Myocyte (in vitro differentiated cells): ENCODE measurements around the gene PCDHGA4. TPM values are rescaled to one million over a fixed set of nuclear protein-coding genes. Genes with fewer than 3 reads are reported as not detected.
A peak's percentile ranks its signal among the peaks of the same experiment; 100 is the strongest.
"Not testable (repeated sequence)": the region's sequence is repeated elsewhere in the genome, so short reads cannot be mapped to it uniquely, and the experiment has no call there.

Source experiments
- DNase-seq: peaks from one replicate; pipeline ENCODE4 v3.0.0-alpha.2; 2012; ENCODE audit warnings: low read depth
- total RNA-seq: library from RNA; depleted of rRNA; stranded (reverse); fragments of >200 nt; gene quantifications from 2 replicates; pipeline ENCODE4 v1.2.3, GENCODE V29; 2014

Gene PCDHGA4
- total RNA-seq, 1 donor from 2014 or later: 3.3 TPM

DNA sequence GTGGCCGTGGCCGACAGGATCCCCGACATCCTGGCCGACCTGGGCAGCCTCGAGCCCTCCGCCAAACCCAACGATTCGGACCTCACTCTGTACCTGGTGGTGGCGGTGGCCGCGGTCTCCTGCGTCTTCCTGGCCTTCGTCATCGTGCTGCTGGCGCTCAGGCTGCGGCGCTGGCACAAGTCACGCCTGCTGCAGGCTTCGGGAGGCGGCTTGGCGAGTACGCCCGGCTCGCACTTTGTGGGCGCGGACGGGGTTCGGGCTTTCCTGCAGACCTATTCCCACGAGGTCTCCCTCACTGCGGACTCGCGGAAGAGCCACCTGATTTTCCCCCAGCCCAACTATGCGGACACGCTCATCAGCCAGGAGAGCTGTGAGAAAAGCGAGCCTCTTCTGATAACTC lies 8.8 kb upstream of the PCDHGA4 start:
- not testable (repeated sequence) for DNase-seq

- peak; percentile 72 for DNase-seq
Observed at GRCh38 chr5:141349917-141350619, 4.8 kb upstream of the PCDHGA4 start, which contains the start of gene PCDHGB1. Gene PCDHGB1 (plus strand): TSS chr5:141350099. CDS start chr5:141350261, 162 bp downstream.

GRCh38 chr5:141351591-141351990 lies 3.2 kb upstream of the PCDHGA4 start:
- no peak for DNase-seq

DNA sequence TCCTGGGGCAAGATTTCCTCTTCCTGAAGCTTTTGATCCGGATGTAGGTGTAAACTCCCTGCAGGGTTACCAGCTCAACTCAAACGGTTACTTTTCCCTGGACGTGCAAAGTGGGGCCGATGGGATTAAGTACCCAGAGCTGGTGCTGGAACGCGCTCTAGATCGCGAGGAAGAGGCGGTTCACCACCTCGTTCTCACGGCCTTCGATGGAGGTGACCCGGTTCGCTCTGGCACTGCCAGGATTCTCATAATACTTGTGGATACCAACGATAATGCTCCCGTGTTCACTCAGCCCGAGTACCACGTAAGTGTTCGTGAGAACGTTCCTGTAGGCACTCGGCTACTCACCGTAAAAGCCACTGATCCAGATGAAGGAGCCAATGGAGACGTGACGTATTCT lies 820 bp downstream of the PCDHGA4 start:
- no peak for DNase-seq

DNA sequence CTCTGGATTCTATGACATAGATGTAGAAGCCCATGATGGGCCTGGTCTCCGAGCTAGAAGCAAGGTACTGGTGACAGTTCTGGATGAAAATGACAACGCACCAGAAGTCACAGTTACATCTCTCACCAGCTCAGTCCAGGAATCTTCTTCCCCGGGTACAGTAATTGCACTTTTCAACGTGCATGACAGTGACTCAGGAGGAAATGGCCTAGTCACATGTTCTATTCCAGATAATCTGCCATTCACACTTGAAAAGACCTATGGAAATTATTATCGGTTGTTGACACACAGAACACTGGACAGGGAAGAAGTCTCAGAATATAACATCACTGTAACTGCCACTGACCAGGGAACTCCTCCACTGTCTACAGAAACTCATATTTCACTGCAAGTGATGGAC lies 1.3 kb downstream of the PCDHGA4 start:
- no peak for DNase-seq

DNA sequence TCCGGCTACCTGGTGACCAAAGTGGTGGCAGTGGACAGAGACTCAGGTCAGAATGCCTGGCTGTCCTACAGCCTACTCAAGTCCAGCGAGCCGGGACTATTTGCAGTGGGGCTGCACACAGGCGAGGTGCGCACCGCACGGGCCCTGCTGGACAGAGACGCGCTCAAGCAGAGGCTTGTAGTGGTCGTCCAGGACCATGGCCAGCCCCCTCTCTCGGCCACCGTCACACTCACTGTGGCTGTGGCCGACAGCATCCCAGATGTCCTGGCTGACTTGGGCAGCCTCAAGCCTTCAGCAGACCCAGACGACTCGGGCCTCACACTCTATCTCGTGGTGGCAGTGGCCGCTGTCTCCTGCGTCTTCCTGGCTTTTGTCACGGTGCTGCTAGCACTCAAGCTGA lies 2.1 kb downstream of the PCDHGA4 start:
- no peak for DNase-seq

- peak; percentile 72 for DNase-seq
Observed at GRCh38 chr5:141359790-141360426, 5.1 kb downstream of the PCDHGA4 start, which contains the start of gene PCDHGB2. Gene PCDHGB2 (plus strand): TSS chr5:141359994. CDS start chr5:141360136, 142 bp downstream.

DNA sequence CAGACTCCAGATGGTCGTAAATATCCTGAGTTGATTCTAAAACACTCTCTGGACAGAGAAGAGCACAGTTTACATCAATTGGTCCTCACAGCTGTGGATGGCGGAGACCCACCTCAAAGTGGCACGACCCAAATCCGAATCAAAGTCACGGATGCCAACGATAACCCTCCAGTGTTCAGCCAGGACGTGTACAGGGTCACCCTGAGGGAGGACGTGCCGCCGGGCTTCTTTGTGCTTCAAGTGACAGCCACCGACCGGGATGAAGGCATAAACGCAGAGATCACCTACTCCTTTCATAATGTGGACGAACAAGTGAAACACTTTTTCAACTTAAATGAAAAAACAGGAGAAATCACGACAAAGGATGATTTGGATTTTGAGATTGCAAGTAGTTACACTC lies 5.9 kb downstream of the PCDHGA4 start:
- no peak for DNase-seq

GRCh38 chr5:141362719-141363118 lies 7.9 kb downstream of the PCDHGA4 start:
- DNase-seq: no peak

DNA sequence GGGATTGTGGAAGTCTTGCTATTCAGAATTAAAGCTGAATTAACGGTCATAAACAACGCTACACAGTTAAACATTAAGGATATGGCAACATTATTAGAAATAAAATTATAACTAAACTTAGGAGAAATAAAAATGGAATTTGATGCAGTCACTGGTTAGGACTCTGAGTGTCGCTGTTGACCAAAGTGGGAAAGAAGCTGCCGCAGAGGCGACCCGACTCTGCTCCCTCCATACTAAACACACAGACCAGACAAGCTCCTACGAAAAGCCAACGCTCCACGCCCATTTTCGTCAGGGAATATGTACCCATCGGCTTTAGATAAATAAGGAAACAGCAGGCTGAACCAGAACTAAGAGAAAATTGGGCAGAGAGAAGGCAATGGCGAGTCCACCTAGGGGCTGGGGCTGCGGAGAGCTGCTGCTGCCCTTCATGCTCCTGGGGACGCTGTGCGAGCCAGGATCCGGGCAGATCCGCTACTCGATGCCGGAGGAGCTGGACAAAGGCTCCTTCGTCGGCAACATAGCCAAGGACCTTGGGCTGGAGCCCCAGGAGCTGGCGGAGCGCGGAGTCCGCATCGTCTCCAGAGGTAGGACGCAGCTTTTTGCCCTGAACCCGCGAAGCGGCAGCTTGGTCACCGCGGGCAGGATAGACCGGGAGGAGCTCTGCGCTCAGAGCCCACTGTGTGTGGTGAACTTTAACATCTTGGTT lies 9.3 kb downstream of the PCDHGA4 start, which contains the start of gene PCDHGA5:
Gene PCDHGA5, plus strand, starts transcription at position 211 of the 709 bp plus-strand sequence. Its CDS starts 169 bp downstream, at position 380.
- DNase-seq: no peak

- DNase-seq: no peak
Observed at GRCh38 chr5:141366016-141366896, 11.4 kb downstream of the PCDHGA4 start.

DNA sequence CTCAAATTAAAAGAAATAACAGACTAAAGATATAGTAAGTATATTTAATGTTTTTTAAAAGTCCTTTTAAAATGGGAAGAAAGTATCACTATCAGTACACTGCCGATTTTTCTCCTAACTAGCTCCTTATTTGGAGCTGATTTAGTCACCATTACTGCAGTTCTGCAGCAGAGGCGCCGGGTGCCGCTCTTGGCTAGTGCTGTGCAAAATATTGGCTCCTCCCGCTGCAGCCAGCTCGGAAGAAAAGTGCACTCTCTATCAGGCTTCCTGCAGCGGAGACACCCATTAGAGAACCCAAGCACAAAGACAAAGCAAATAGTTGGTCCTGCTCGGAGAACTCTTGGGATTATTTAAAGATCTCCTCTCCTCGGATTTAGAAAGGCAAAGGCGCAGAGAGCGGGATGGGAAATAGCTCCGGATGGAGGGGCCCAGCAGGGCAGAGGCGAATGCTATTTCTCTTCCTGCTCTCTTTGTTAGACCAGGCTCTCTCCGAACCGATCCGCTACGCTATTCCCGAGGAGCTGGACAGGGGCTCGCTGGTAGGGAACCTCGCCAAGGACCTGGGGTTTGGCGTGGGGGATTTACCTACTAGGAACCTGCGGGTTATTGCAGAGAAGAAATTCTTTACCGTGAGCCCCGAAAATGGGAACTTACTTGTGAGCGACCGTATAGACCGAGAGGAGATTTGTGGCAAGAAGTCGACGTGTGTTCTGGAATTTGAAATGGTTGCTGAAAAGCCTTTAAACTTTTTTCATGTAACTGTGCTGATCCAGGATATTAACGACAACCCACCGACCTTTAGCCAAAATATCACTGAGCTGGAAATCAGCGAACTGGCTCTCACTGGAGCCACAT lies 15.4 kb downstream of the PCDHGA4 start, which contains the start of gene PCDHGB3:
Gene PCDHGB3, plus strand, starts transcription at position 249 of the 855 bp plus-strand sequence. Its CDS starts 153 bp downstream, at position 402.
- no peak for DNase-seq

- DNase-seq: no peak
Observed at GRCh38 chr5:141371572-141372475, 17.0 kb downstream of the PCDHGA4 start.

DNA sequence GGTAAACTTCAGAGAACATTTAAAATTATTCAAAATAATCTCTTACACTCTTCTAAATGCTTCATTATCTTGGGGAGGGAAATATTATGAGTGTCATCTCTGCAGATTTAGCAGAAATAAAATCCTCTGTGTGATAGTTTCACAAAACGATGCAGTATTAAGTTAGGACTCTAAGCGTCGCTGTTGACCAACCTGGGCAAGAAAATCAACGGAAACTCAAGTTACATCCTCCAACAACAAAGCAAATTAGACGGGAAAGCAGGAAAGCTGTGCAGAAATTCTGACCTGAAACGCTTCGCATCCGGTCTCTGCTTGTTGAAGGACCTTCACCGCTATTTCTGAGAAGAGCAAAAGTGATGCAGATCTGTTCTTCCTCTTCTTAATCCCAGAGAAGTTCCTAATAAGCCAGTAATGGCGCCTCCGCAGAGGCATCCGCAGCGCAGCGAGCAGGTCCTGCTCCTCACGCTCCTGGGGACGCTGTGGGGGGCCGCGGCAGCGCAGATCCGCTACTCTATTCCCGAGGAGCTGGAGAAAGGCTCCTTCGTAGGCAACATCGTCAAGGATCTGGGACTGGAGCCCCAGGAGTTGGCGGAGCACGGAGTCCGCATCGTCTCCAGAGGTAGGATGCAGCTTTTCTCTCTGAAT lies 19.0 kb downstream of the PCDHGA4 start, which contains the start of gene PCDHGA6:
Gene PCDHGA6, plus strand, starts transcription at position 219 of the 645 bp plus-strand sequence. Its CDS starts 193 bp downstream, at position 412.
- no peak for DNase-seq

DNA sequence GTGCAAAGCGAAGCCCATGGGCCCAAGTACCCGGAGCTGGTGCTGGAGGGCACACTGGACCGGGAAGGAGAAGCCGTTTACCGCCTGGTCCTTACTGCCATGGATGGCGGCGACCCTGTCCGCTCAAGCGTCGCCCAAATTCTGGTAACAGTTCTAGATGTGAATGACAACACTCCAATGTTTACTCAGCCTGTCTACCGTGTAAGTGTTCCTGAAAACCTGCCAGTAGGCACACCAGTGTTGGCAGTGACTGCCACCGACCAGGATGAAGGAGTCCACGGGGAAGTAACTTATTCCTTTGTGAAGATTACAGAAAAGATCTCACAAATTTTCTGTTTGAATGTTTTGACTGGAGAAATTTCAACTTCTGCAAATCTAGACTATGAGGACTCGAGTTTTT lies 19.8 kb downstream of the PCDHGA4 start:
- DNase-seq: no peak

GRCh38 chr5:141375444-141376155 lies 20.8 kb downstream of the PCDHGA4 start:
- DNase-seq: not testable (repeated sequence)
